Measurements from ENCODE around the gene LILRB2.
"Not testable (repeated sequence)": the region's sequence is repeated elsewhere in the genome, so short reads cannot be mapped to it uniquely, and the experiment has no call there.

LILRB2 gene

DNA sequence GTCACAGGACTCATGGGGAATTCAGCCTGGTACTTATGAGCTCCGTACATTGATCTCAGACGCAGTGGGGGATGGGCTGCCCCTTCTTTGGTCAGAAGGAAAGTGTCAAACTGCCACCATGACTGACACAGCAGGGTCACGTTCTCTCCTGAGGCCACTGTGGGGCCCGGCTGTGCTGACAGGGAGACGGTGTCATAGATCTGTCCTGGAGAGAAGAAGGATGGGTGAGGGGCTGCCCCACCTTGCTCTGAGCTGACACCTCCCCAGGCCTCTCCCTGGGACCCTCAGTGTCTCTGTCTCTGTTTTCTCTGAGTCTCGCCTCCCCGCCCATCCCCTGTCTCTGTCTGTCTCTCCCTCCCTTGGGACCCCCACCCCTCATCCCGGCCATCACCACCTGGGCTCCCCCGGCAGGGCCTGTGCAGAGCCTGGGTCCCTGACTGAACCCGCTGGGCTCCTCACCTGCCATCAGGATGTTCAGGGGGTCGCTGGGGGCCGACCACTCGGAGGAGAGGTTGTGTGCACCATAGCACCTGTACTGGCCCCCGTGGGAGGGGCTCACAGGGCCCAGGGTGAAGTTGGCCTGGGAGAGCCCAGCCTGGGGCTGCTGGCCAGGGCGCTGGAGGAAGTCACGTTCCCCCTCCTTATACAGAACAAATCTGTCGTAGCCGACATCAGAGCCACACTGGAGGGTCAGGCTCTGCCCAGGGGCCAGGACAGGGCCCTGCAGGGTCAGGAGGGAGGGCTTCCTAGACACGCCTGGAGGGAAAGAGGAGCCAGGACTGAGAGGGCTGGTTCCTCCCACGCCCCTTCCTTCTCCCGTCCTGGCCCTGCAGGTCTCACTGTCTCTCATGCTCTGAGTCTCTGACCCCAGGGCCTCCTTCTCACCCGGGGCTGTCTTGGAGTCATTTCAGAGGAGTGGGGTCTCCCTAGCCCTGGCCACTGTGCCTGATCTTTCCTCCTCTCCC, 40.3 kb downstream of the LILRB2 start:
- not testable (repeated sequence) for DNase-seq (ENCODE audit: low read depth in 2 of 2)

DNA sequence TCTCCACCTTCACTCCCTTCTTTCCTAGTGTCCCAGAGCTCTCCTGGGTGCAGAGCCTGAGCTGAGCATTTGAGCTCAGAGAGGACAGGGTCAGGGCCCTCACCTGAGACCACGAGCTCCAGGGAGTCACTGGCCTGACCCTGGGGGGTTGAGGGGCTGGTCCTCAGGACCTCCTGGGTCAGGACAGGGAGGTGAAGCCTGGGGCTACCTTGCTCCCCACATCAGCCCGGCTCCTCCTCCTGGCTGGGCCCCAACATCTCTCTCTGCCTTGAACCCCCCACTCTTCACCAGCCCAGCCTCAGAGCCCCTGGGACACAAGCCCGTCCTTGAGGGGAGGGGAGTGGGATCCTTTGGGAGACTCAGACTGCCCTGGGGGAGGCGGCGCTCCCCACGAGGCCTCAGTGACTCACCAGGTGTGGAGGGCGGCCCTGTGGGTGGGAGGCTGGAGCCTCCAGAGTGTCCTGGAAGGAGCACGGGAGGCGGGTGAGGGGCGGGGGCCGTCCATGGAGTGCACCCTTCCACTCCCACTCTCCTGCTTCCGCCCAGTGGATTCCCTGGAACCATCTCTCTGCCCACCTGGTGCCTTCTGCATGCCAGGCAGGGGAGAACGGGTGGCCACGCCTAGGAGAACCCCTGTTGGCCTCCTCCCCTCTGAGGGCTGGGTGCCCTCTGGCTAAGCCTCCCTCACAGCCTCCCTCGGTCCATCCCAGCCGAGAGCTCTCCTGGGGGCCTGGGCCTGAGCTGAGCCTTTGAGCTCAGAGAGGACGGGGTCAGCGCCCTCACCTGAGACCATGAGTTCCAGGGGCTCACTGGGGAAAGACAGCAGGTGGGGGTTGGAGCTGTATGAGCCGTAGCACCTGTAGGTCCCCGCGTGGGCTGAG, 41.2 kb downstream of the LILRB2 start:
- DNase-seq (ENCODE audit: low read depth in 2 of 2), result not testable (repeated sequence)

- DNase-seq (ENCODE audit: low read depth in 2 of 2), result no peak
Measured at GRCh38 chr19:54233941-54234340, 47.0 kb downstream of the LILRB2 start.

GRCh38 chr19:54231077-54231931, 49.6 kb downstream of the LILRB2 start:
- DNase-seq (ENCODE audit: low read depth in 2 of 2), result no peak

DNA sequence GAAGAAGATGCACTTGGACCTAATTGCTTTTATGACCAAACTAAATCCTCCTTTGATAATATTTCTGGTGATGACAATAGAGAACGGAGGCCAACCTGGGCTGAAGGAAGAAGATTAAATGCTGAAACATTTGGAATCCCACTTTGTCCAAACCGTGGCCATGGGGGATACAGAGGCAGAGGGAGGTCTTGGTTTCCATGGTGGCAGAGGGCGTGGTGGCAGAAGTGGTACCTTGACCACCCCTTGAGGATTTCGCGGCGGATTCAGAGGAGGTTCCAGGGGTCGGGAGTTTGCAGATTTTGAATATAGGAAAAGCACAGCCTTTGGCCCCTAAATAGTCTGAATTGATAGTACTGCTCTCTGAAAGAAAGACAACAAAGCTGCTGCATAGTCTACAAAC, 50.9 kb downstream of the LILRB2 start:
- no peak for DNase-seq (ENCODE audit: low read depth in 2 of 2)

- DNase-seq (ENCODE audit: low read depth in 2 of 2), result no peak
Measured at GRCh38 chr19:54229146-54229545, 51.8 kb downstream of the LILRB2 start.

DNA sequence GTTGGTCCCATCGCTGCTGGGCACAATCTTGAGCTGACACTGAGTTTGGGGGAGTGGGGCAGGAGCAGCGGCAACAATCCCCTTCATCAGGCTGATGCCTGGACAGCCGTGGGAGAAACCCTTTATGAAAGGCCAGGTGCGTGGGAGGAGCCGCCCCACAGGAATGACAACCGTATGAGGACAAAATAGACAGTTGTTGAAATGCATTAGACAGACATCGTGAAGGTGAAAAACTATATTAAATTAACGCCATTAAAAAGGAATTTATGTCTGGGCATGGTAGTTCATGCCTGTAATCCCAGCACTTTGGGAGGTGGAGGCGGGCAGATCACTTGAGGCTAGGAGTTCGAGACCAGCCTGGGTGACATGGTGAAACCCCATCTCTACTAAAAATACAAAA, 56.3 kb downstream of the LILRB2 start:
- DNase-seq (ENCODE audit: low read depth in 2 of 2), result not testable (repeated sequence)

DNA sequence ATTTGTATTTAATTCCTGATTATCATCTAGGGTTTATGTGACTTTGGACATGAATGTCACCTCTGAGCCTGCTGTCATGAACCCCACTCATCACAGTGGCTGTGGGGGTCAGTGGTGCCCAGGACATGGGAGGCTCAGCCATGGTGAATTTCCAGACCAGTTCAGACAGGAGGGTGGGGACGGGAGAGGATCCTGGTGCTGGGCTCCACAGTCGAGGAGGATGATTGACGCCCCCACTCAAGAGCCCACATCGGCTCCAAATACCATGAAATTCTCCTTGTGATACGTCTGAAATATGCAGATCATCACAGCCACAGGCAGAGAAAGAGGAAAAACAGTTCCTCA, 57.0 kb downstream of the LILRB2 start:
- DNase-seq (ENCODE audit: low read depth in 2 of 2), result not testable (repeated sequence)

Data from fibroblast of skin of left biceps (primary cell).